ENCODE measurements around the gene ASPSCR1. TPM values are rescaled to one million over a fixed set of nuclear protein-coding genes. Genes with fewer than 3 reads are reported as not detected.

The ASPSCR1 gene
- total and polyA plus RNA-seq, 2 of the 8 experiments (the other 6 are each of a cell fraction or from before 2014, with no cell fraction given), result 33.3 to 43.7 TPM

DNA sequence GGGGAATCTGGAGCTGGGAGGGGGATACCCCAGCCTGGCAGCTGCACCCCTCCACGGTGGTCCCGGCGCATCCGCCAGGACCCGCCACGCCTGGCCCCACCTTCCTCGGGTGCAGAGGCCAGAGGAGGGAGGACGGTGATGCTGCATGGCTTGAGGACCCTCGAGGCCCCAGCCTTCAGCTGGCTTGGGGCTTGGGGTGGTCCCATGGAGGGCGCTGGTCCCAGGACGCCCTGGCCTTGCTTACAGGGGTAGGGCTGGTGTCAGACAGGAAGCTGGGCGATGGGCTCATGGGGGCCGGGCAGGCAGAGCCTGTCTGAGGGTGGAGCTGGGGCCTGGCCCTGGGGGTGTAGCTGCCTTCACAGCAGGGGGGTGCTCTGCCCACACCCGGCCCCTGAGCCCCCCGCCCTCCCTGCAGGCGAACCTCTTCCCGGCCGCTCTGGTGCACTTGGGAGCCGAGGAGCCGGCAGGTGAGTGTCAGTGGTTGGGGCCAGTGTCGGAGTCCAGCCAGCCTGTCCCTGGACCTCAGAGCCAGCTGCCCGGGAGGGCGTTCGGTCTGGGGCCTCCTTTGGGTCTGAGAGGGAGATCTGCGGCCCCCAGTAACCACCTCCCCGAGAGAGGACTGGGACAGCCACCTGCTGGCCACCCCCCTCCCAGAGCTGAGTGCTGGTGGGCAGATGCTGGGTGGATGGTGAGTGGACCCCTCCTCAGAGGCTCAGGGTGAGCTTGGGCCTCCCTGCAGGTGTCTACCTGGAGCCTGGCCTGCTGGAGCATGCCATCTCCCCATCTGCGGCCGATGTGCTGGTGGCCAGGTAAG lies 38.8 kb downstream of the ASPSCR1 start (continued):
- TF ChIP-seq, protein P1, sequence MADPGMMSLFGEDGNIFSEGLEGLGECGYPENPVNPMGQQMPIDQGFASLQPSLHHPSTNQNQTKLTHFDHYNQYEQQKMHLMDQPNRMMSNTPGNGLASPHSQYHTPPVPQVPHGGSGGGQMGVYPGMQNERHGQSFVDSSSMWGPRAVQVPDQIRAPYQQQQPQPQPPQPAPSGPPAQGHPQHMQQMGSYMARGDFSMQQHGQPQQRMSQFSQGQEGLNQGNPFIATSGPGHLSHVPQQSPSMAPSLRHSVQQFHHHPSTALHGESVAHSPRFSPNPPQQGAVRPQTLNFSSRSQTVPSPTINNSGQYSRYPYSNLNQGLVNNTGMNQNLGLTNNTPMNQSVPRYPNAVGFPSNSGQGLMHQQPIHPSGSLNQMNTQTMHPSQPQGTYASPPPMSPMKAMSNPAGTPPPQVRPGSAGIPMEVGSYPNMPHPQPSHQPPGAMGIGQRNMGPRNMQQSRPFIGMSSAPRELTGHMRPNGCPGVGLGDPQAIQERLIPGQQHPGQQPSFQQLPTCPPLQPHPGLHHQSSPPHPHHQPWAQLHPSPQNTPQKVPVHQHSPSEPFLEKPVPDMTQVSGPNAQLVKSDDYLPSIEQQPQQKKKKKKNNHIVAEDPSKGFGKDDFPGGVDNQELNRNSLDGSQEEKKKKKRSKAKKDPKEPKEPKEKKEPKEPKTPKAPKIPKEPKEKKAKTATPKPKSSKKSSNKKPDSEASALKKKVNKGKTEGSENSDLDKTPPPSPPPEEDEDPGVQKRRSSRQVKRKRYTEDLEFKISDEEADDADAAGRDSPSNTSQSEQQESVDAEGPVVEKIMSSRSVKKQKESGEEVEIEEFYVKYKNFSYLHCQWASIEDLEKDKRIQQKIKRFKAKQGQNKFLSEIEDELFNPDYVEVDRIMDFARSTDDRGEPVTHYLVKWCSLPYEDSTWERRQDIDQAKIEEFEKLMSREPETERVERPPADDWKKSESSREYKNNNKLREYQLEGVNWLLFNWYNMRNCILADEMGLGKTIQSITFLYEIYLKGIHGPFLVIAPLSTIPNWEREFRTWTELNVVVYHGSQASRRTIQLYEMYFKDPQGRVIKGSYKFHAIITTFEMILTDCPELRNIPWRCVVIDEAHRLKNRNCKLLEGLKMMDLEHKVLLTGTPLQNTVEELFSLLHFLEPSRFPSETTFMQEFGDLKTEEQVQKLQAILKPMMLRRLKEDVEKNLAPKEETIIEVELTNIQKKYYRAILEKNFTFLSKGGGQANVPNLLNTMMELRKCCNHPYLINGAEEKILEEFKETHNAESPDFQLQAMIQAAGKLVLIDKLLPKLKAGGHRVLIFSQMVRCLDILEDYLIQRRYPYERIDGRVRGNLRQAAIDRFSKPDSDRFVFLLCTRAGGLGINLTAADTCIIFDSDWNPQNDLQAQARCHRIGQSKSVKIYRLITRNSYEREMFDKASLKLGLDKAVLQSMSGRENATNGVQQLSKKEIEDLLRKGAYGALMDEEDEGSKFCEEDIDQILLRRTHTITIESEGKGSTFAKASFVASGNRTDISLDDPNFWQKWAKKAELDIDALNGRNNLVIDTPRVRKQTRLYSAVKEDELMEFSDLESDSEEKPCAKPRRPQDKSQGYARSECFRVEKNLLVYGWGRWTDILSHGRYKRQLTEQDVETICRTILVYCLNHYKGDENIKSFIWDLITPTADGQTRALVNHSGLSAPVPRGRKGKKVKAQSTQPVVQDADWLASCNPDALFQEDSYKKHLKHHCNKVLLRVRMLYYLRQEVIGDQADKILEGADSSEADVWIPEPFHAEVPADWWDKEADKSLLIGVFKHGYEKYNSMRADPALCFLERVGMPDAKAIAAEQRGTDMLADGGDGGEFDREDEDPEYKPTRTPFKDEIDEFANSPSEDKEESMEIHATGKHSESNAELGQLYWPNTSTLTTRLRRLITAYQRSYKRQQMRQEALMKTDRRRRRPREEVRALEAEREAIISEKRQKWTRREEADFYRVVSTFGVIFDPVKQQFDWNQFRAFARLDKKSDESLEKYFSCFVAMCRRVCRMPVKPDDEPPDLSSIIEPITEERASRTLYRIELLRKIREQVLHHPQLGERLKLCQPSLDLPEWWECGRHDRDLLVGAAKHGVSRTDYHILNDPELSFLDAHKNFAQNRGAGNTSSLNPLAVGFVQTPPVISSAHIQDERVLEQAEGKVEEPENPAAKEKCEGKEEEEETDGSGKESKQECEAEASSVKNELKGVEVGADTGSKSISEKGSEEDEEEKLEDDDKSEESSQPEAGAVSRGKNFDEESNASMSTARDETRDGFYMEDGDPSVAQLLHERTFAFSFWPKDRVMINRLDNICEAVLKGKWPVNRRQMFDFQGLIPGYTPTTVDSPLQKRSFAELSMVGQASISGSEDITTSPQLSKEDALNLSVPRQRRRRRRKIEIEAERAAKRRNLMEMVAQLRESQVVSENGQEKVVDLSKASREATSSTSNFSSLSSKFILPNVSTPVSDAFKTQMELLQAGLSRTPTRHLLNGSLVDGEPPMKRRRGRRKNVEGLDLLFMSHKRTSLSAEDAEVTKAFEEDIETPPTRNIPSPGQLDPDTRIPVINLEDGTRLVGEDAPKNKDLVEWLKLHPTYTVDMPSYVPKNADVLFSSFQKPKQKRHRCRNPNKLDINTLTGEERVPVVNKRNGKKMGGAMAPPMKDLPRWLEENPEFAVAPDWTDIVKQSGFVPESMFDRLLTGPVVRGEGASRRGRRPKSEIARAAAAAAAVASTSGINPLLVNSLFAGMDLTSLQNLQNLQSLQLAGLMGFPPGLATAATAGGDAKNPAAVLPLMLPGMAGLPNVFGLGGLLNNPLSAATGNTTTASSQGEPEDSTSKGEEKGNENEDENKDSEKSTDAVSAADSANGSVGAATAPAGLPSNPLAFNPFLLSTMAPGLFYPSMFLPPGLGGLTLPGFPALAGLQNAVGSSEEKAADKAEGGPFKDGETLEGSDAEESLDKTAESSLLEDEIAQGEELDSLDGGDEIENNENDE (IDR thresholded peaks at IDR 0.05; ENCODE audit: insufficient replicate concordance, low read length), result no peak
- no peak for TF ChIP-seq SAP30 (IDR thresholded peaks at IDR 0.05; ENCODE audit: insufficient read depth, insufficient replicate concordance, low read length)
- no peak for TF ChIP-seq SIN3A (conservative IDR thresholded peaks at IDR 0.05 in 1 of 2, IDR thresholded peaks at IDR 0.05 in 1 of 2; ENCODE audit: low read depth in 1 of 2, low read length in 2 of 2)
